Renal pelvis (tissue), 4 donors: ENCODE data around the gene KIRREL3. TPM values are rescaled to one million over a fixed set of nuclear protein-coding genes. Genes with fewer than 3 reads are reported as not detected.
"Not testable (repeated sequence)": the region's sequence is repeated elsewhere in the genome, so short reads cannot be mapped to it uniquely, and the experiment has no call there.

Source experiments
- DNase-seq: peaks from one replicate; pipeline ENCODE4 v3.0.0-alpha.2; 2013
- polyA plus RNA-seq, 3 donors: library from polyadenylated mRNA; unstranded; fragments of 120-200 nt; gene quantifications; one replicate each; pipeline ENCODE4 v1.2.1, GENCODE V29; 2013; ENCODE audit not compliant: insufficient read length in 3 of 3

Gene KIRREL3
- polyA plus RNA-seq, 3 donors = 1.6 to 1.8 (median 1.7) TPM

DNA sequence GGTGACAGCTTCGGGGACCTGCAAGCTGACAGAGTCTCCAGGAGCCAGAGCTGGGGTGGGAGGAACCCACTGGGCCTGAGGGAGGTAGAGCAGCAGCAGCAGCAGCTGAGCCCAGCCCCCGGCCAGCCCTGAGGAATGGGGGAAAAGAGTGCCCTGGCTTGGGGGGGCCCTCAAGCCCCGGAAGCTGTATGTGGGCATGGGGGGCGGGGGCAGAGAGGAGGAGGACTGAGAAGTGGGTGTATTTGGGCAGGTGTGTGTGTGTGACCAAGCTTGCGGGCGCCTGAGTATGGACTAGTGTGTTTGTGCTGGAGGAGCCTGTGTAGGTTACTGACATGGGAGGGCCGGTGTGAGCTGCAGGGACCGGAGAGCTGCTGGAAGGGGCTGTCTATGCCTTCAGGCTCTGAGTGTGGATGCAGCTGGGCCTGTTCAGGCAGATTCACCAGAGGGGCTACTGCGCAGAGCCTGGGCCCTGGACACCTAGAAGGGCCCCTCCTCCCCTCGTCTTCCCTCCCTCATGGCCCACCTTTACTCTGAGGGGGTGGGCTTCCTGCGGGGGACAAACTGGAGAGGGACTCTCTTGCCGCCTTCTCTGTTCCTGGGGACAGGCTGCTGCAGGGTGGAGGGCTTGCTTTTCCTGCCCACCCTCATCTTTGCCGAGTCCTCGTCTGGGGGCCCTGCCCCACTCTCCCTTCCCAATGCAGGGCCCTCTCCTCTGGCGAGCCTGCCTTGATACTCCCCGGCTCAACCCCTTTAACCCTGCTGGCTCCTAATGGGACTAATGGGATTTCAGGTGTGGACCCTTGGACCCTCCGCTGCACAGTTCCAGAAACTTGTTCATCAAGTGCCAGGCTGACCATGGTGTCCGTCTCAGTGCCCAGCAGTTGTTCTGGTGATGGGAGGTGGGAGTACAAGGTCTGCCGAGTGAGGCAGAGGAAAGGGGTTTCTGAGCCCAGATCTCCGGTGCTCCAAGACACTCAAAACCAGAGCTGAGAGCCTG is 616.9 kb downstream of the KIRREL3 start:
- DNase-seq = no peak

GRCh38 chr11:126382641-126383040 is 617.9 kb downstream of the KIRREL3 start:
- not testable (repeated sequence) for DNase-seq

GRCh38 chr11:126381960-126382359 is 618.6 kb downstream of the KIRREL3 start:
- not testable (repeated sequence) for DNase-seq

DNA sequence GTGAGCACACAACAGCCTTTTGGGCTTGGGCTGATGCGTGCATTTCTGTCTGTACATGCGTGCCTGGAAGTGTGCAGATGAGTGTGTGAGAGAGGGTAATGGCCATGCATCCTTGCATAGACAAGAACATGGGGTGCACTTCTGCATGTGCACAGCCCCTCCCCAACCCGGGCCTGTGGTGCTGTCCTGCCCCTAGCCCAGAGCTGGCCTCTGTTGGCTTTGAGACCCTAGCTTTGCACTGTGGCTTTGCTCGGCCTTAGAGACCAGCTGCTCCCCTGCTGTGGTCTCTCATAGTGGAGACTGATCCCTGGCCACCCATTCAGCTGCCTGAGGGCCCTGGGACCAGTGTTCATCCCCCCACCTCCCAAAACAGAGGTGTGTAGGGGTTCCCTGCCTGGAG is 619.7 kb downstream of the KIRREL3 start:
- DNase-seq = no peak

DNA sequence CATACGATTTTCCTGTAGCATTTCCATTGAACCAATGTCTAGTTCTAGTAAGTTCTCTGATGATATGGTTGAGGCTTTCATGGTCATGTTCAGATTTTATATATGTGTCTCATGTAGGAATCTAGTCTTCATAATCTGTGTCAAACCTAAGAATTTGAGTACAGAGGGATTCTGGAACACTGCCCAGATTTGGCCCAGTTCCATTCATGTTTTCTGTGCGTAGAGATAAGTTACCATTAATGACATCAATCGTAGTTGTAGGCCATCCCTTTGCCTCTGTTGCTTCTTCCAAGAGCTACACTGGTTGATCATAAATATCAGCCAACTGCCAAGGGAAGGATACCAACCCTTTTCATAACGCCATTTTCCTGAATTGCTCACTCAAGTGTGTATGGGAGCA is 621.8 kb downstream of the KIRREL3 start:
- no peak for DNase-seq

DNA sequence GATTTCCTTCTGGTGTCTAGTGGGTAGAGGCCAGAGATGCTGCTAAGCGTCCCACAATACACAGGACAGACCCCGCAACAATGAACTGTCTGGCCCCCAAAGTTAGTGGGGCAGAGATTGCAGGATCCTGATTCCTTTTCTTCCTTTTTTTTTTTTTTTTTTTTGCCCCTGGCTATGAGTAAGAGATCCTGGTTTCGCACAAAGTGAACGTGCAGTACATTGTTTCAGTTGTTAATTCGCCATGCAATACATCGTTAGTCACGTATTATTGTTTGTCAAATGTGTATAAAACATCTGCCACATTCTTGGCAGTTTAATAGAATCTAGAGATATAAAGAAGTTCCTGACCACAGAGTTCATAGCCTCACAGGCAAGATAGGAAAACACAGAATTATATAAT is 624.8 kb downstream of the KIRREL3 start:
- no peak for DNase-seq

GRCh38 chr11:126374562-126375300 is 625.8 kb downstream of the KIRREL3 start:
- not testable (repeated sequence) for DNase-seq

- not testable (repeated sequence) for DNase-seq
Observed at GRCh38 chr11:126373389-126374066, 627.0 kb downstream of the KIRREL3 start.
